HG03045 (cell line): ENCODE data around the gene TCERG1.

Experiments
- ATAC-seq: cut with Tn5 transposase; IDR thresholded peaks from one replicate; pipeline ENCODE4 v1.9.1; 2021; ENCODE audit warnings: mild to moderate bottlenecking, moderate library complexity; ENCODE audit not compliant: unreplicated experiment

TCERG1 gene

DNA sequence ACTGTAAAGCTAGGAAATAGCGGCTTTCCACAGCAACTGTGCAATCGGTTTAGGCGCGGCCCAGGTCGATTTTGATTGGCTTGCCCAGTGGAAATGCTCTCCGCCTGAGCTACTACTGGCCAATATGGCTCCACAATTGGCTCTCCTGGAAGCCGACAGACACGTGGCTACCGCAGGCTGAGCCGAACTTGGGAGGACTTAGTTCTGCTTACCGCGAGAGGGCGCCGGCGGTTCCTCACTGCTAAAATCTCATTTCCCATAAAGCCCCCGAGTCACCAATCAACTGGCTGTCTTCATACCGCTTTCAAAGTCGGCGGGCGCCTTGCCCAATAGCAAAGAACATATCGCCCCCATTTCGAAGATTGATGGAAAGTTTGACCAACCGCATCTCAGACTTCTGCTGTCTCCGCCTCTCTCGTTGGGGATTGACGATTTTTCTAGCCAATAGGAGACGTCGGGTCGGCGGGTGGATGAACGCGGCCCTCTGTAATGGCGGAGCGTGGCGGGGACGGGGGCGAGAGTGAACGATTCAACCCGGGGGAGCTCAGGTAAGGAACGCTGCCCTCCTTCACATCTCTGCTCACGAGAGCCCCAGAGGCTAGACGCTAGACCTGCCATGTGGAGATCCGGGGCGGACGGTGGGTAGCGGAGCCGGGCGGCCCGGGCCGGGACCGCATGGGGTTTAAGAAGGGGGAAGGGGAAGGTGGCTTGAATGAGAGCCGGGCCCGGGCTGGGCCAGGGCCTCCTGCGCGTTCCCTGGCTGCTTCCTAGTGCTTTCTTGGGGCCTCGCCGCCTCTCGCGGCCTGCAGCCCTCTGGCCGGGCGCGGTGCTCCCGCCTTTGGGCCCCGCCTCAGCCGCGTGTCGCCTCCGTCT, at the start of gene TCERG1:
TCERG1 (plus strand) TSS at position 473 of the 873 bp plus-strand sequence; CDS start at position 490, 17 bp downstream.
- peak; percentile 97 for ATAC-seq

GRCh38 chr5:146398826-146399225, 48.3 kb upstream of the TCERG1 start:
- no peak for ATAC-seq

GRCh38 chr5:146399481-146399880, 47.7 kb upstream of the TCERG1 start:
- no peak for ATAC-seq

GRCh38 chr5:146400201-146400600, 46.9 kb upstream of the TCERG1 start:
- no peak for ATAC-seq

- no peak for ATAC-seq
Measured at GRCh38 chr5:146401021-146401420, 46.1 kb upstream of the TCERG1 start.

GRCh38 chr5:146402949-146403348, 44.2 kb upstream of the TCERG1 start:
- no peak for ATAC-seq

DNA sequence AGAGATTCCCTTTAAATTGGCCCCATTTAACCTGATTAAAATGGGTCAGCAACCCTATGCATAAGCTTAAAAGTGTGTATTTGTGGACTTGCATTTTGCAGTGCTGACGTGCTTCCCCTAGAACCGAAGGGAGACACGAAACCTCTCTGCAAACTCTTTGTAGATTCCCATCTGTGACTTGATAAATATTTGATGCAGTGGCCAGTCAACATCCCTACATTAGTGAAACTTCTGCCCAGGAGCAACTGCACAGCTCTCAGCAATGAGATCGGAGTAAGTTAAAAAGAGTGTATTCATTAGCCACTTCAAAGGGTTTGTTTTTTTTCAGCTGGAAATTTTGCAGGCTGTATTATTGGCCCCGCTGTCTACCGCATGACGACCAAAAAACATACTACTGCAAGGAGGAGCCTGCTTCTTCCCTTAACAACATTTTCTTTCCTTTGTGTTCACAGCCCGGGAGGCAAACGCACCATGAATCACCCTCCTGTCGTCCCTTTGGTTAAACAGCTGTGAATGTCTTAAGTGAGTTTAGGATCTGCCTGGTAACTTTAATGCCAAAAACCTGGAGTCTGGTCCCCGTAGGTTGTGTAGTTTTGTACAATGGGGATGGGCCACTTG, 38.0 kb upstream of the TCERG1 start:
- no peak for ATAC-seq

DNA sequence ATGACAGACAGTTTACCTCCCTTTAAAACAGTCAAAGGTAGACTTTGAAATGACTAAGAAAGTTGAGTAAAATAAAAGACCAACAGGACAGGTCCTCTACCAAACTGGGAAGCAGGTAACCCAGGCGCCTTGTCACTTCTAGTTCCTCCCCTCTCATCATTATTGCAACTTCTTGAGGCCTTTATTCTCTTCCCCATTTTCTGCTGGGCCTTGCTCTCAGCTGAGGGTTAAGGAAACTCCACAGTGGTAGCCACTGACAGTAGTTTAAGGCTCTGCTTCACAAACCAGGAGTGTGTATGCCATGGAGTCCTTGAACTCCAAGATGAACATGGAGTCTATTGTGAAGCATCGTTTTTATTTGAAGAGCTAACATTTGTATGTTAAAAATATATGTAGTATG, 36.9 kb upstream of the TCERG1 start:
- ATAC-seq, result no peak

DNA sequence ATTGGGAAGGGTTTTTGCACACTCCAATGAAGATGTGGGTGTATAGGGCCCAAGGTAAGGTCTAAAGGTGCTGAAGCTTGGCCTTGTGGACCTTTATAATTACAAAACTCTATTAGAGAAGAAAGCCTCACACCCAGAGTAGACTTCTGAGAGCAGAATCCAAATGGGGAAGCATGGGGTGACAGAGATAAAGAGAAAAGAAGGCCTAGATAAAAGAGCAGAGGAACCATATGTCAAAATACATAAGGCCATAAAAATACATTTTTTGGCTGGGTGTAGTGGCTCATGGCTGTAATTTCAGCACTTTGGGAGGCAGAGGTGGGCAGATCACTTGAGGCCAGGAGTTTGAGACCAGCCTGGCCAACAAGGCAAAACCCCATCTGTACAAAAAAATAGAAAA, 27.4 kb upstream of the TCERG1 start:
- ATAC-seq, result no peak

- no peak for ATAC-seq
Measured at GRCh38 chr5:146425023-146425422, 22.1 kb upstream of the TCERG1 start.

DNA sequence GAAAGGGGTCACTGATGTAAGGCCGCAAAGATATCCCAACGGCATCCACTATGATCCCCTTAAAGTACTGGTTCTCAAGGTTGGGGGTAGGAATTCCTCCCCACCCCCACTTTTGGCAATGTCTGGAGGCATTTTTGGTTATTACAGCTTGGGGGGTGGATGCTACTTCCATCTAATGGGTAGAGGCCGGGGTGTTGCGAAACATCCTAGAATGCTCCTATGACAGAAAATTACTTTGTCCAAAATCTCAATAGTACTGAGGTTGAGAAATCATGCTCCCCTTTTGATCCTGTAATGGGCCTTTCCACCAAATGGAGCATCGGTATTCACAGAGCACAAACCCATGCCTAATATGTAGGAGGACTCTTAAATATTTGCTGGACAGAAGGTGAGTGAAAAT, 20.8 kb upstream of the TCERG1 start:
- ATAC-seq, result no peak

DNA sequence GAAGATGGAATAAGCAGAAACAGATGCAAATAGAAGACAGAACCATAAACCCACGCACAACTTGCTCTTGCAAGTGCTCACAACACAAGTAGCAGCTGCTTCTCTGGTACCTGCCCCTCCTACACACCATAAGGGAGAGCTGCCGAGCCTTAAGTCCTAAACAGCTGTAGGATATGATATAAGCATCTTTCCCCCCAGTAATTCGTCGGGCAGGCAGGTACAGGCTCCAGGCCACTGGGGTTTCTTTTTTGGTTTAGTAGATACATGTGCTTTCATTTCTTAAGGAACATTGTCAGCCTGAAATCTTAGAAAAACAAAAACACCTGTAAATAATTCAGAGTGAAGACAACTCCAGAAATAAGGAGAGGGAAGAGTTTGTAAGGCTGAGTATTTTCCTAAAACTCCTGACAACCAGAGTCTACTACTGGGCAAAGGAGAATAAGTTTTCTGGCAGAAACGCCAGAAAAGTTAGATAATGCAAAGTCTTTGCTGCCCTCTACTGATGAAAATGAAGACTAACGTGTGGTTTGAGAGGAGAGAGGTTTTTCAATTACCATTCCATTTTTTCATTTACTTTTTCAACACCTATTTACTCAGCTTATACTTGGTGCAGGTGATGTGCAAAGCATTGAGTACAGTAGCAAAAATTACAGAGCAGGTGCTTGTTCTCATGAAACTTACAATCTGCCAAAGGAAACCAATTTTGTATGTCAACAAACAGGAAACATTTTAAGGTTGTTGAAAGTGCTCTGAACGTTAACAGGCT, 20.1 kb upstream of the TCERG1 start:
- no peak for ATAC-seq

GRCh38 chr5:146427619-146427997, 19.5 kb upstream of the TCERG1 start:
- no peak for ATAC-seq

GRCh38 chr5:146428658-146429057, 18.5 kb upstream of the TCERG1 start:
- ATAC-seq, result no peak

DNA sequence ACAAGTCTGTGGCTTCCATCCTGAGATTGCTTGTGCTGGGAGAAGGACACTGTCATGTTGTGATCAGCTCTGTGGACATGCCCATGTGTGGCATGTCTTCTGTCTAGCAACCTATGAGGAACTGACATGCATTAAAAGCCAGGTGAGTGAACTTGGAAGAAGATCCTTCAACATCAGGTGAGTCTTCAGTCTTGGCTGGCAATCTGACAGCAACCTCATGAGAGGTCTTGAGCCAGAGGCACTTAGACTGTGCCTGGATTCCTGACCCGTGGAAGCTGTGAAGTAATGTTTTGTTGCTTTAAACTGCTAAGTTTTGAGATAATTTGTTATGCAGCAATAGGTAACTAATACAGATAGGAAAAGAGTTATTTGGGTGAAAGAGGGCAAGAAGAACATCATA, 6.8 kb upstream of the TCERG1 start:
- ATAC-seq, result no peak

GRCh38 chr5:146440870-146441495, 6.2 kb upstream of the TCERG1 start:
- no peak for ATAC-seq

- ATAC-seq, result no peak
Measured at GRCh38 chr5:146441896-146442295, 5.2 kb upstream of the TCERG1 start.

DNA sequence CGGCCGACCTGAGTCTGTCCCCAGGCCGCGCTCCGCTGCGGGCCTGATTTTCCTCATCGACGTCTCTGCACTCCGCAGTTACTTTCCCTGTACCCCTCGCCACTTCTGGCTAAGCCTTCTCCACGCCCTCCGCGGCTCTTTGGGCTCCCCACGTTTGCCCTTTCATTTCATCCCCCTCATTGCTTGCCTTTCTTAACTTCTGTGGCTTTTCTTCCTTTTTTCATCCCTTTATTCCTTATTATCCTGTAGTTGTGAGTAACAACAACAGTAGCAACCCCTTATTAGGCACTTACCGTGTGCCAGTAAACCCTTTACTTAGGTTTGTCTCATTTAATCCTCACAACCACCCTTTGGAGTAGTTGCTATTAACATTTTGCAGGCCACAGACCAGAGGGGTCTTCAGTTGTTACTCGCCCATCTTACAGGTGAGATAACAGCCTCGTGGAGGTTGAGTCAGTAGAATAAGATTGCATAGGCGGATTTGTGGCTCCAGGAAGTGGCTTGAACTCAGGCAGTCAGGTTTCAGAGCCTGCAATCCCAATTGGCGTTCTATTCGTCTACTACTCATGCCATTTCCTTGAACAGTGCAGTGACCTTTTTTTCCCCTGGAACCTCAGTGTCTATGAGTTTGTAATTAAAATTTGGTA, 724 bp downstream of the TCERG1 start:
- peak; percentile 23 for ATAC-seq

DNA sequence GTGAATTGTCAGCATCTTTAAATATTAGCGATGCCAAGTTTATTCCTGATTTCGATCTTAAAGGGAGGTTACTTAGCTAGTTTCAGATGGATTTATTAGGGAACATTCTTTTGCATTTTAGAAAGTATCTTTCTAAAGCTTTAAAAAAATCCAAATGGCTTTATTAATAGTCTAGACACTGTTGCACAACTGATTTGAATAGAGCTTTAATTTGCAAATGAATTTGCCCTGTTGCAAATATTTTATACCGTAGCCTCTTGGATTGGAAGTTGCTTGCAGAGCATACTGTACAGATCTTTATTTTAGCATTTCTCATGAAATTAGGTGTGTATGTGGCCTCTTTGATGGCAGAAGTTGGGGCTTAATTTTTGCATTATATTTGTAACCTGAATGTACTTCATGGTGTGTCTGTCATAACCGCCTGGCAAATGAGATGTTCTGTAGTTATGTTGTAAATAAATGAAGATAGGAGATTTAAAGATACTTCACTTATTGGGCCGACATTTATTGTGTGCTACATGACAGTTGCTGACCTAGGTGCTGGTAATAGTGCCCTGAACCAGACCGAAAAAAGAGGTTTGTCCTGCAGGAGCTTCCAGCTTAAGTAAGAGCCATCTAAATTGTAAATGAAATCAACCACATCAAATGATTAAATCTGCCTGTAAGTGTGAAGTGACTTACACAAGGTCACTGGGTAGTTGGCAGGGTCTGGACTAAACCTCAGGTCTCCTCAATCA, 1.8 kb downstream of the TCERG1 start:
- no peak for ATAC-seq

- ATAC-seq, result no peak
Measured at GRCh38 chr5:146450002-146450401, 2.9 kb downstream of the TCERG1 start.
